ENCODE measurements around the gene ABCC6. TPM values are rescaled to one million over a fixed set of nuclear protein-coding genes. Genes with fewer than 3 reads are reported as not detected.

Gene ABCC6
- total RNA-seq, 1 experiment from 2014 or later, result 44.6 TPM

DNA sequence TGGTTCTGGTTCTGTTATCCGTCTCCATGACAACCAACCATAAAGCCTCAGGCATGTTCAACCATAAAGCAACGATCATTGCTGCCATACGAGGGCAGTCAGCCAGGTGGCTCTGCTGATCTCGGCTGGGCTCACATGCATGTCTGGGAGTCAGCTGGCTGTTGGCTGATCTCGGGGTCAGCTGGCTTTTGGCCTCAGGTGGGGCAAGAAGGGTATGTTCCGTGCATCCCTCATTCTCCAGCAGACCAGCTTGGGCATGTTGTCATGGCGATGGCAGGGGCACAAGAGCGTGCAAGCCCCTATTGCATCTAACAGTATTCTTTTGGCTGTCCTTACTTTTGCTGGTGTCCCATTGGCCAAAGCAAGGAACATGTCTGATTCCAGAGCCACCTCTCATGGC is 86.2 kb downstream of the ABCC6 start:
- 0 out of 2 replicates have a peak, but pooled peaks cover 1% of the 10 kb centered on the region for H3K36me3 ChIP-seq (ENCODE audit: control insufficient read depth, insufficient read depth, low read length)
- CTCF ChIA-PET, result no interaction called here

DNA sequence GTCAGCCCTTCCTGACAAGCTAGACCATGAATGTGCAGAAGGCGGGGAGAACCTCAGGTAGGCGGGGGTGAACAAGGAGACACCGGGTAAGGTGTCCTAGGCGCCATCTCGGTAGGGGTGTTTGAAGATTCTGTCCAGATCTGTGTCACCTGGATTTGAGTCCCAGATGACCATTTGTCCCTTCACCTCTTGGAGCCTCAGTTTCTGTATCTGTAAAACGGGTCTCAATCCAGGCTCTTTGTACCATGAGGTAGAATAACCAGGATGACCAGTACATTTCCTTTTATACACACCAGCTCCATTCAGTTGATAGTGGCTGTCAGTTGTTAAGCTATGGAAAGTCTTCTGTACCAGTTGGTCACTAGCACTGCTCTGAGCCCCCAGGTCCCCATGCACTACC is 86.7 kb downstream of the ABCC6 start:
- DNase-seq, result no peak
- H3K27me3 Mint-ChIP-seq (ENCODE audit: insufficient read depth, unreplicated experiment), result no peaks in the 10 kb centered on the region
- ChIA-PET CTCF (no interaction called here), POLR2A (no interaction called here)
- H3K4me3 Mint-ChIP-seq (ENCODE audit: unreplicated experiment), result no peak overlapping the region
- H3K9me3 Mint-ChIP-seq (ENCODE audit: unreplicated experiment), result no peaks in the 10 kb centered on the region
- intact Hi-C loops (cut with micrococcal nuclease; ENCODE audit: unreplicated experiment), result no loop called here
- TF ChIP-seq, protein P1, sequence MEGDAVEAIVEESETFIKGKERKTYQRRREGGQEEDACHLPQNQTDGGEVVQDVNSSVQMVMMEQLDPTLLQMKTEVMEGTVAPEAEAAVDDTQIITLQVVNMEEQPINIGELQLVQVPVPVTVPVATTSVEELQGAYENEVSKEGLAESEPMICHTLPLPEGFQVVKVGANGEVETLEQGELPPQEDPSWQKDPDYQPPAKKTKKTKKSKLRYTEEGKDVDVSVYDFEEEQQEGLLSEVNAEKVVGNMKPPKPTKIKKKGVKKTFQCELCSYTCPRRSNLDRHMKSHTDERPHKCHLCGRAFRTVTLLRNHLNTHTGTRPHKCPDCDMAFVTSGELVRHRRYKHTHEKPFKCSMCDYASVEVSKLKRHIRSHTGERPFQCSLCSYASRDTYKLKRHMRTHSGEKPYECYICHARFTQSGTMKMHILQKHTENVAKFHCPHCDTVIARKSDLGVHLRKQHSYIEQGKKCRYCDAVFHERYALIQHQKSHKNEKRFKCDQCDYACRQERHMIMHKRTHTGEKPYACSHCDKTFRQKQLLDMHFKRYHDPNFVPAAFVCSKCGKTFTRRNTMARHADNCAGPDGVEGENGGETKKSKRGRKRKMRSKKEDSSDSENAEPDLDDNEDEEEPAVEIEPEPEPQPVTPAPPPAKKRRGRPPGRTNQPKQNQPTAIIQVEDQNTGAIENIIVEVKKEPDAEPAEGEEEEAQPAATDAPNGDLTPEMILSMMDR (IDR thresholded peaks at IDR 0.05; ENCODE audit: insufficient read depth in 1 of 2, low read depth in 1 of 2, low read length in 1 of 2, severe bottlenecking in 1 of 2, unreplicated experiment in 1 of 2), result no peak
- BruUV-seq (replicated peaks), result no TSS peak
- Histone ChIP-seq H3K4me3 (ENCODE audit: low read depth, low read length) (no peak overlapping the region), H3K9me3 (no peaks in the 10 kb centered on the region), H3K36me3 (ENCODE audit: control insufficient read depth, insufficient read depth, low read length) (0 out of 2 replicates have a peak, but pooled peaks cover 1% of the 10 kb centered on the region), H3K27me3 (replicated peaks; ENCODE audit: control insufficient read depth, insufficient read depth, low read length) (no peaks in the 10 kb centered on the region), H3K4me1 (no peaks in the 10 kb centered on the region)
- H3K36me3 Mint-ChIP-seq (ENCODE audit: insufficient read depth, unreplicated experiment), result peaks cover 40% of the 10 kb centered on the region
- no peaks in the 10 kb centered on the region for H3K4me1 Mint-ChIP-seq (ENCODE audit: low read depth, unreplicated experiment)
- H3K27ac Mint-ChIP-seq (ENCODE audit: unreplicated experiment), result no peak overlapping the region

More for the DNA sequence above, 86.2 kb downstream of the ABCC6 start:
- TF ChIP-seq, protein P1 (IDR thresholded peaks at IDR 0.05; ENCODE audit: insufficient read depth in 1 of 2, low read depth in 1 of 2, low read length in 1 of 2, severe bottlenecking in 1 of 2, unreplicated experiment in 1 of 2), result no peak
- Mint-ChIP-seq H3K4me3 (ENCODE audit: unreplicated experiment) (no peak overlapping the region), H3K27me3 (ENCODE audit: insufficient read depth, unreplicated experiment) (no peaks in the 10 kb centered on the region), H3K36me3 (ENCODE audit: insufficient read depth, unreplicated experiment) (peaks cover 38% of the 10 kb centered on the region), H3K9me3 (ENCODE audit: unreplicated experiment) (no peaks in the 10 kb centered on the region), H3K27ac (ENCODE audit: unreplicated experiment) (no peak overlapping the region), H3K4me1 (ENCODE audit: low read depth, unreplicated experiment) (no peaks in the 10 kb centered on the region)
- no peaks in the 10 kb centered on the region for H3K9me3 ChIP-seq
- H3K4me3 ChIP-seq (ENCODE audit: low read depth, low read length), result no peak overlapping the region
- H3K27me3 ChIP-seq (replicated peaks; ENCODE audit: control insufficient read depth, insufficient read depth, low read length), result no peaks in the 10 kb centered on the region
- DNase-seq, result no peak
- intact Hi-C loops (cut with micrococcal nuclease; ENCODE audit: unreplicated experiment), result no loop called here
- no peaks in the 10 kb centered on the region for H3K4me1 ChIP-seq
- no TSS peak for BruUV-seq (replicated peaks)
- POLR2A ChIA-PET, result no interaction called here

DNA sequence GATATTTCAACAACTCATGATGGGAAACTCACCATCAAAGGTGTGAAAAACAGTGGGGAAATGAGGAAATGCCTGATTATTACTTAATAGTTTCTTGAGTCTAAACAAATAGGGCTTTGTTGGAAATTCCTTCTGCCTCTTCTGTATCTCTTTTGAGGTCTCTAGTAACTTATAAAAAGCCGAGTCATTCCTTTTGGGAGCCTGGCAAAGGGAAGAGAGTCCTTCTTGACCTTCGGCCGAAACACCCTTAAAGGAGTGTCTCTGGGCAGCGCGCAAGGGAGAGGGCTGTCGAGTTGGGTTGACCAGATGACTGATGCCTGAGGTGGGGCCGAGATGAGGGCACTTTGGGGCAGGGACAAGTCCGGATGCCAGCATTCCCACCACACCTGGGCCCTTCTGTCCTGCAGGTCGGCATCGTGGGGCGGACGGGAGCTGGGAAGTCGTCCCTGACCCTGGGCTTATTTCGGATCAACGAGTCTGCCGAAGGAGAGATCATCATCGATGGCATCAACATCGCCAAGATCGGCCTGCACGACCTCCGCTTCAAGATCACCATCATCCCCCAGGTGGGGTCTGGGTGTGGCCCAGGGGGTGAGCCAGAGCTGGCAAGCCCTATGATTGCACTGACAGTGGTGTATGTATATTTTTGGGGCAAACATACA is 89.2 kb downstream of the ABCC6 start:
- Histone ChIP-seq H3K4me1 (no peaks in the 10 kb centered on the region), H3K9me3 (no peaks in the 10 kb centered on the region), H3K27me3 (replicated peaks; ENCODE audit: control insufficient read depth, insufficient read depth, low read length) (no peaks in the 10 kb centered on the region), H3K36me3 (ENCODE audit: control insufficient read depth, insufficient read depth, low read length) (0 out of 2 replicates have a peak, but pooled peaks cover 1% of the 10 kb centered on the region), H3K4me3 (ENCODE audit: low read depth, low read length) (no peak overlapping the region)
- peaks cover 29% of the 10 kb centered on the region for H3K36me3 Mint-ChIP-seq (ENCODE audit: insufficient read depth, unreplicated experiment)
- intact Hi-C loops (cut with micrococcal nuclease; ENCODE audit: unreplicated experiment), result no loop called here
- peak overlapping the region; percentile 46 for H3K27ac Mint-ChIP-seq (ENCODE audit: unreplicated experiment)
- TF ChIP-seq, protein P1 (IDR thresholded peaks at IDR 0.05; ENCODE audit: insufficient read depth in 1 of 2, low read depth in 1 of 2, low read length in 1 of 2, severe bottlenecking in 1 of 2, unreplicated experiment in 1 of 2), result no peak
- H3K4me3 Mint-ChIP-seq (ENCODE audit: unreplicated experiment), result no peak overlapping the region
- H3K9me3 Mint-ChIP-seq (ENCODE audit: unreplicated experiment), result no peaks in the 10 kb centered on the region
- CTCF ChIA-PET, result no interaction called here
- POLR2A ChIA-PET, result no interaction called here
- DNase-seq, result no peak
- no TSS peak for BruUV-seq (replicated peaks)
- no peaks in the 10 kb centered on the region for H3K4me1 Mint-ChIP-seq (ENCODE audit: low read depth, unreplicated experiment)
- no peaks in the 10 kb centered on the region for H3K27me3 Mint-ChIP-seq (ENCODE audit: insufficient read depth, unreplicated experiment)

Data from Caco-2 (cell line).